Right kidney (tissue), 1 donor: ENCODE results near the gene STRBP.
"Not testable (repeated sequence)": the region's sequence is repeated elsewhere in the genome, so short reads cannot be mapped to it uniquely, and the experiment has no call there.

ENCODE experiments used
- DNase-seq: peaks from one replicate; pipeline ENCODE4 v3.0.0-alpha.2; 2016

The STRBP gene

DNA sequence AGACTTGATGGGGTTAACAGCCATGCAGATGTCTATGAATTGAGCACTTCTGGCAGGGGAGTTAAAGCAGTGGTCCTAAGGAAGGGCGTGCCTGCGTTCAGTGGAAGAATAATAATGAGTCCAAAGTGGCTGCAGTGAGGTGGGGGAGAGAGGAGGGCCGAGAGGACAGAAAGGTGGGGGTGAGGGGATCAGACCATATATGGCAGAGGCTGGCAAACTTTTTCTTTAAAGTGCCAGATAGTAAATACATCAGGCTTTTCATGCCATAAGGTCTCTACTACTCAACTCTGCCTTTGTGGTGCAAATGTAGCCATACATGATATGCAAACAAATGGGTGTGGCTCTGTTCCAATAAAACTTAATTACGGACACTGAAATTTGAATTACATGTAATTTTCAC lies 77.1 kb downstream of the STRBP start:
- DNase-seq, result no peak

DNA sequence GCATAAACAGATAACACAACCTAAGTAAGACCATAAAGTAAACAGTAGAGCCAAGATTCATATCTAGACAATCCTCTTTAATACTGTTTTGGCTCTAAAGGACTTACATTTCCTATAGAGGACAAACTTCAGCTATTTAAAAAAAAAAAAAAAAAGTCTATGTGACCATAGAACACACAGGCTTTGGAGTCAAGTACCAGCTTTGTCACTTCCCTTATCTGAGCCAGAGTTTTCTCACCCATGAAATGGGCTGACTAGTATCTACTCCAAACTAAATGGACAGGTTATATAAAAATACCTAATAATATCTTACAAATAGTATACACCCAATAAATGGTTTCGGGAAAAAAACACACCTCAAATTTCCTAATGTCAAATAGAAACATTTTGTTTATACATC lies 81.3 kb downstream of the STRBP start:
- DNase-seq, result no peak

- not testable (repeated sequence) for DNase-seq
These were observed 82.4 kb downstream of the STRBP start for GRCh38 chr9:123186029-123186428.

GRCh38 chr9:123176949-123177348 lies 91.4 kb downstream of the STRBP start:
- DNase-seq, result no peak

DNA sequence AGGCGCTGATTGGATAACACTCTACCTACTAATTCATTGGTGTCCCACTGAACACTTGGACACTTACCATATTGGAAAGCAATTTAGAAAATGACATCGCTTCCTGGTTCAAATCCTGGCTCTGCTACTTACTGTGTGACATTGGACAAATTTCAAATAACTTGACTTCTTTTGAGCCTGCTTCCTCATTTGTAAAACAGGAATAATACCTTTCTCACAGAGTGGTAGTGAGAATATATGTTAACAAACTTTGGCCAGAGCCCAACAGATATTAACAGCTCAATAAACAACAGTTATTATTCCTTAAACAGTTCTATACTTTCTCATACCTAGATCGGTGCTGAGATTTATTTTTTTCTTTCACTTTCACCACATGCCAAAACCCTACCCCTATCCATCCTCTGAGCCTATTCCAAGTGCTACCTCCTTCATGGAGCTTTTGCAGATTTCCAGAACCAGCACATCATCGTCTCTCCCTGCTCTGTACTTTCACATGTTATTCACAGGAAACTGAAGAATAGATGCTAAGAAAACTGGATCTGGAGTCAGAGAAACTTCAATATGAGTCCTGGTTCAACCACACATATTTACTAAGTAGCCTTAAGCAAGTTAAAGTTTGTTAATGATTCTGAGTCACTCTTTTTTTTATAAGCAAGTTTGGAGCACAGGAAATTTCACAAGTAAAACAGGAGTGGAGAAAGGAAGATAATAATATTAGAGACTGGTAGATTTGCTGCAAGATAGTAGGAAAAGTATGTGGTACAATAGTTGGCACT lies 92.3 kb downstream of the STRBP start:
- DNase-seq, result no peak

GRCh38 chr9:123174887-123175518 lies 93.4 kb downstream of the STRBP start:
- DNase-seq, result no peak

DNA sequence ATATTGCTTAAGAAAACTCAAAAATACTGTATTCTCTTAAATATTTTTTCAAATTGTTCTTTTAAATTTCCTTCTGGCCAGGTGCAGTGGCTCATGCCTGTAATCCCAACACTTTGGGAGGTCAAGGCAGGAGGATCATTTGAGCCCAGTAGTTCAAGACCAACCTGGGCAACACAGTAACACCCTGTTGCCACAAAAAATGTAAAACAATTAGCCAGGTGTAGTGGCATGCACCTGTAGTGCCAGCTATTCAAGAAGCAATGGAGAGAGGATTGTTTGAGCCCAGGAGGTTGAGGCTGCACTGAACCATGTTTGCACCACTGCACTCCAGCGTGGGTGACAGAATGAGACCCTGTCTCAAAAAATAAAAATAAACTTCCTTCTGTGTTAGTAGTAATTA lies 94.3 kb downstream of the STRBP start:
- no peak for DNase-seq

- DNase-seq, result no peak
These were observed 98.5 kb downstream of the STRBP start for GRCh38 chr9:123169926-123170325.

GRCh38 chr9:123168586-123168985 lies 99.8 kb downstream of the STRBP start:
- peak; percentile 9 for DNase-seq

DNA sequence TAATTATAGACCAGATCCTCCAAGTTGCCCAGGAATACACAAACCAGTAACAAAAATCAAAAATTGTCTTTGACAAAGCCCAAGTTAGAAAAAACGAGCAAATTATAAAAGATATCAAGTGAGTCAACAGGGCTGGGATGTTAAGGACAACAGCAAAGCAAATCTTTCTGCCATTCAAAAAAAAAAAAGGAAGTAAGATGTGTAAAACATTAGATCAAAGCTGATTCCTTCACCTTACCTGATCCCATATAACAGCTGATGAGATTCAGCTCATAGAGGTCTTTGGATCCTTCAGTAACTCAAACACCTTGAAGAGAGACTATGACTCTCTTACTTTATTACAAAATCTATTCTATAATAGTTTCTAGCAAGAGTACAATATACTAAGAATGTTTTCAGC lies 100.9 kb downstream of the STRBP start:
- DNase-seq, result no peak

- DNase-seq, result no peak
These were observed 102.6 kb downstream of the STRBP start for GRCh38 chr9:123165813-123166212.

GRCh38 chr9:123164285-123164684 lies 104.1 kb downstream of the STRBP start:
- DNase-seq, result no peak

GRCh38 chr9:123162791-123163345 lies 105.5 kb downstream of the STRBP start:
- no peak for DNase-seq

DNA sequence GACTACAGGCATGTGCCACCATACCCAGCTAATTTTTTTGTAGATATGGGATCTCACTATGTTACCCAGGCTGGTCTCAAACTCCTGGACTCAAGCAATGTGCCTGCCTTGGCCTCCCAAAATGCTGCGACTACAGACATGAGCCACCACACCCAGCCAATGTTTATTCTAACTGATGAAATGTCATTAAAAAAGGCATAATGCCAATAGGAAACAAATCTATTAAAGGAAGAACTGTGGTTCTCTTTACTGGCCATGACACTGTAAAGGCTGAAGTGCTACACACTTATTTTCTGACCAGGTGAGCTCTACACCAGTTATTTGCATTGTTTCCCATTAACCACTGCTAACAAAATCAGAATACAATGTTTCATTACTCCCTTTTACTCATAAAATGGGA lies 106.0 kb downstream of the STRBP start:
- DNase-seq, result no peak

DNA sequence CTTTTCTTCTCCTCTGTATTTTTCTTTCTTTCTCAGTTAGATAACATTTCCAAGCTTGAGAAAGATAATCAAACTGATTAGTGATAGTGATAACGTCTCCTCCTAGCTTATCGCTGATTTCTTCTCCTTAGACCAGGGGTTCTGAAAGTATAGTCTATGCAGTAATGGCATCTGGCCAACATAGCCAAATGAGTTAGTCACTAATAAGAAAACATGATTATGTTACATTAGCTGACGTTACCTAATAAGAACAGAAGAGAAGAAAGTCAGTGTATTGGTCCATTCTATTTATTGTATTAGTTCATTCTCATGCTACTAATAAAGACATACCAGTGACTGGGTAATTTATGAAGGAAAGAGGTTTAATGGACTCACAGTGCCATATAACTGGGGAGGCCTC lies 111.2 kb downstream of the STRBP start:
- DNase-seq, result no peak

- no peak for DNase-seq
These were observed 117.5 kb downstream of the STRBP start for GRCh38 chr9:123150708-123151503.

- no peak for DNase-seq
These were observed 119.3 kb downstream of the STRBP start for GRCh38 chr9:123149067-123149466.

GRCh38 chr9:123138163-123138562 lies 130.2 kb downstream of the STRBP start:
- DNase-seq, result no peak

DNA sequence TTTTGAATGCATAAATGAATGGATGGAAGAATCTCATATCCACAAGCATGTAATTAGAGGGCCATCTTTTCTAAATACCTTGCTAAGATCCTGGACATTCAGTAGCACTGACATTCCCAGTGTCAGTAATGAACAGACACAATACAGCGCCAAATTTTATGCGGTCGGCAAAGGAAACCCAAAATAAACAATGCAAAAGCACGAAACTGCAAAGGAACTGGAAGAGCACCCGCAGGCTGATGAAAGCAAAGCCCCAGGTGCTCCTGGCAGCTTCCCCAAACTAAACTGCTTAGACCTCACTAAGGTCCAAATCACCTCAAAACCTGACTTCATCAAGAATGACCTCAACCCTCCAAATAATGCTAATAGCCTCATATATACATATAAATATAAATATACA lies 133.0 kb downstream of the STRBP start:
- no peak for DNase-seq

DNA sequence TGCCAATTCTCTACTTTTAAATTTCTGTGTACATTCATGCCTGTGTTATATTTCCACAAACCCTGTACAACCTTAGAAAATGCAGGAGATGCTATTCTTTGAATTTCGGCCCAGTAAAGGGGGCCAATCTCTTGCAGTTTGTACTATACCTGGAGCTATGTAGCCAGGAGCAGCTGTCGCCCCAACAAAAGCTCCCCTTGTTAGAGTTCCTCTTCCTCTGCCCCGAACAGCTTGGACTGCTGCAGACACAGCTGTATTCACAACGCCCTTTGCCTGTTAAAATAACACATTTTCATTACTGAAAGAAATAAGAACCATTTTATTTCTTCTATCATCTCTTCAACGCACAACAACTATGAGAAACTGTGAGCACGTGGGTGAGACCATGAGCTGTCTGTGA lies 135.7 kb downstream of the STRBP start:
- no peak for DNase-seq

DNA sequence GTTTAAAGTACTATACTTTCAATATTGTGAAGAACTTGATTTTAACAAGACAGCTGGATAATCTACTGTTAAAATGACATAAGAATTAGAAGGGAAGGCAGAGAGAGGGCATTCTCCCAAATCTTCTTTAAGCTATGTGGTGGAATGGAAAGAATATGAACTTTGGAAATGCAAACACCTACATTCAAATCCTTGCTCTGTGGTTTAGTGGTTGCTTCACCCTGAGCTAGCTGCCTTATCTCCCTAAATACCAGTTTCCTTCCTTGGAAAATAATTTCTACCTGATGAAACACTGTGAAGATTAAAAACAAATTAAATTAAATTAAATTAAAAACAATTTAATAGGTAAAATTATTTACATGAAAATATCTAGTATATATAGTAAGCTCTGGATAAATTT lies 136.4 kb downstream of the STRBP start:
- no peak for DNase-seq

DNA sequence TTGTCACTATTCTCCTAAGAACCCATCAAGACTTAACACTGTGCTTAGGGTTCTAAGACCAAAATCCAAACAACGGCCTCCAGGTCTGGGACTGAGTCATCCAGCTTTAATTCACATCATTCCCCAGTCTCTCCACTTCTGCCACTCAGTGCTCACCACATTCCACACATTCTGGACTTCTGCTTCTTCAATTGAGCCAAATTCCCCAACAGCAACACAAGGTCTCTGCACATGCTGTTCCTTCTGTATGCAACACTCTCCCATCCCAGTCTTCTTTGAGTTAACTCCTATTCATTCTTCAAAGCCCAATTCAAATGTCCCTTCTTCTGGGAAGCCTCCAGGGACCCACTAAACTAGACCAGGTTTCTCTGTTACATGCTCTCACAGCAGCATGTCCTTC lies 137.1 kb downstream of the STRBP start:
- no peak for DNase-seq

DNA sequence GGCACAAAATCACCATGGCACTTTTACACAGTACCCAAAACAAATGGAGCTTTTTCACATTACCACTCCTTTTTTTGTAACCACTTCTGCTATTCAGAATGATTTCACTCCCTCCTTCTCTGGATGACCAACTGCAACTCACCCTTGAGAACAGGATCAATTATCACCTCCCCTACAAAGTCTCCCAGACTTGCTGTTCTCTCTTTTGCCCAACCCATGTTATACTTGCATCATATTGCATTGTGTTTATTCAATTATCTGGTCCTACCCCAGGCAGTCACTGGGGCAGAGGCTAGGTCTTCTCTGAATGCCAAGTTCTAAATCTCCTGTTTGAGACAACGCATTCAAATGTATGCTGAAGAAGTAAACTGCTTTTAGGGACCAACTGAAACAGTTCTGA lies 139.0 kb downstream of the STRBP start:
- no peak for DNase-seq
